Smooth muscle cell (in vitro differentiated cells): ENCODE results near the gene EXD2. TPM values are rescaled to one million over a fixed set of nuclear protein-coding genes. Genes with fewer than 3 reads are reported as not detected.
"Not testable (repeated sequence)": the region's sequence is repeated elsewhere in the genome, so short reads cannot be mapped to it uniquely, and the experiment has no call there.

Experiments used
- DNase-seq: peaks from one replicate; lab custom pipeline; 2025; ENCODE audit not compliant: unreplicated experiment; lab: John Stamatoyannopoulos, UW
- H2AFZ ChIP-seq: fragments of 200-600 bp; sonication (generic); 2 replicates; pipeline ENCODE4 v1.6.0; 2016; ENCODE audit warnings: antibody characterized with exemption, low read depth, mild to moderate bottlenecking
- H3F3A ChIP-seq: fragments of 200-600 bp; sonication (generic); 2 replicates; pipeline ENCODE4 v1.6.0; 2017; ENCODE audit warnings: antibody characterized with exemption, low read depth
- H3K27ac ChIP-seq: fragments of 200-600 bp; sonication (generic); 2 replicates; pipeline ENCODE4 v1.5.1; 2016; ENCODE audit warnings: low read depth, mild to moderate bottlenecking
- H3K27me3 ChIP-seq: fragments of 200-600 bp; sonication (generic); 2 replicates; pipeline ENCODE4 v1.6.1; 2016; ENCODE audit warnings: low read depth, mild to moderate bottlenecking
- H3K36me3 ChIP-seq: fragments of 200-600 bp; sonication (generic); 2 replicates; pipeline ENCODE4 v1.5.1; 2016; ENCODE audit warnings: low read depth
- H3K4me1 ChIP-seq: fragments of 200-600 bp; sonication (generic); 2 replicates; pipeline ENCODE4 v1.5.1; 2016; ENCODE audit warnings: low read depth
- H3K4me2 ChIP-seq: fragments of 200-600 bp; sonication (generic); 2 replicates; pipeline ENCODE4 v1.6.0; 2016; ENCODE audit warnings: mild to moderate bottlenecking
- H3K4me3 ChIP-seq: fragments of 200-600 bp; sonication (generic); 2 replicates; pipeline ENCODE4 v1.5.1; 2016; ENCODE audit warnings: mild to moderate bottlenecking
- H3K79me2 ChIP-seq: fragments of 200-600 bp; sonication (generic); 2 replicates; pipeline ENCODE4 v1.6.0; 2016; ENCODE audit warnings: low read depth, mild to moderate bottlenecking
- H3K9ac ChIP-seq: fragments of 200-600 bp; sonication (generic); 2 replicates; pipeline ENCODE4 v1.6.0; 2016; ENCODE audit warnings: low read depth
- H3K9me3 ChIP-seq: fragments of 200-600 bp; sonication (generic); replicated peaks from 2 replicates; pipeline ENCODE4 v1.5.1; 2016; ENCODE audit warnings: low read depth
- H4K20me1 ChIP-seq: fragments of 200-600 bp; sonication (generic); 2 replicates; pipeline ENCODE4 v1.6.0; 2016; ENCODE audit warnings: low read depth
- WGBS: methylation state at CpG from one replicate; pipeline ENCODE4 v1.1.7; 2016; ENCODE audit warnings: low lambda C conversion rate; 5-methylcytosine and 5-hydroxymethylcytosine counted together
- polyA plus RNA-seq: library from polyadenylated mRNA; unstranded; fragments of >200 nt; fragmentation: Nextera tagmentation; extraction: Ambion mirVana; gene quantifications from 2 replicates; pipeline ENCODE4 v1.2.1, GENCODE V29; 2016
- total RNA-seq: library from RNA; depleted of rRNA; stranded (reverse); fragments of >200 nt; gene quantifications from 2 replicates; pipeline ENCODE4 v1.2.3, GENCODE V29; 2014
- TF ChIP-seq, protein P1 (sequence below): fragments of 200-600 bp; sonication (generic); IDR thresholded peaks from 2 replicates; pipeline ENCODE4 v1.5.1; 2017; ENCODE audit warnings: borderline replicate concordance, mild to moderate bottlenecking, antibody characterized with exemption; ENCODE audit not compliant: insufficient read depth, poor library complexity, severe bottlenecking

The EXD2 gene
- total and polyA plus RNA-seq, 2 experiments from 2014 or later: 12.0 to 12.5 TPM

DNA sequence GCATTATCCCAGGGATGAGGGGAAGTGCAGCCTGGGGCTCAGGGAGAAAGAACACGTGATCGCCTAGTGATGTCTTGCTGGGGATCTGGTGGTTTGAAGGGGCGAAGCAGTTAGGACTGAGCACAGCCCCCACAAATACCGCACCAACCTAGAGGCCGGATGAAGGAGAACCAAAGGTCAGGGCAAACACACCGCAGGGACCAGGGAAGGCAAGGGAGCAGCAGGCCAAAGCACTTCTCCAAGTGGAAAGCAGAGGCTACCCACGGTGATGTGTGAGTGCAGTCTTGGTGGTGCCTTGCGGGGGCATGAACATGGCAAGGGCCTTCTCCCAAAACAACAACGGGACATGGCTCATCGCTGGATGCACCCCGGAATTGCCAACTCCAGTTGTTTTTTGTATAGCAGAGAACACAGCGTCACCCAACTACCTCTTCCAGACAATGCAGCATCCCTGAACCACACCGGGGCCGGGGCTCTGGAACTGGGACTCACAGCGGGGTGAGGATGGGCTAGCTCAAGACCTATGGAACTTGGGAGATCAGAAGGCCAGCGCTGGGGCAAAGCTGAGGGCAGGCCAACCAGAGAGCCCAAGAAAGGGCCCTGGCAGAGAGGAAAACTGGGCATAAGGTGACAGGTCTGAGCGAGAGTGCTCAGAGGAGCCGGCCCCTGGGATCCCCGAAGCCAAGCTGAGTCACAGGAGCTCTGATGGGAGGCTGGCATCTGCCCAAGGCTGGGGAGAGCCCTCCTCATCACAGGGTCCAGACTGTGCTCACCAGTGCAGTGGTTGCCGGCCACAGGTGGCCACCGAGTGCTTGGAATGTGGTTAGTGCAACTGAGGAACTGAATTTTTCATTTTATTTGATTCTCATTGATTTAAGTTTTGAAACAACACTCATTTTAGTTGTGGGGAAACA, 79.8 kb downstream of the EXD2 start:
- Histone ChIP-seq H3F3A (peaks cover 12% of the 10 kb centered on the region), H3K79me2 (no peaks in the 10 kb centered on the region), H3K4me1 (no peaks in the 10 kb centered on the region), H4K20me1 (no peaks in the 10 kb centered on the region), H3K9ac (no peak overlapping the region), H3K4me3 (no peak overlapping the region), H2AFZ (no peak overlapping the region), H3K9me3 (no peaks in the 10 kb centered on the region), H3K27me3 (peaks cover 6% of the 10 kb centered on the region), H3K27ac (no peak overlapping the region), H3K36me3 (no peaks in the 10 kb centered on the region), H3K4me2 (no peak overlapping the region)
- 92% methylated on average over 21 of the region's 21 CpGs for WGBS
- TF ChIP-seq, protein P1, sequence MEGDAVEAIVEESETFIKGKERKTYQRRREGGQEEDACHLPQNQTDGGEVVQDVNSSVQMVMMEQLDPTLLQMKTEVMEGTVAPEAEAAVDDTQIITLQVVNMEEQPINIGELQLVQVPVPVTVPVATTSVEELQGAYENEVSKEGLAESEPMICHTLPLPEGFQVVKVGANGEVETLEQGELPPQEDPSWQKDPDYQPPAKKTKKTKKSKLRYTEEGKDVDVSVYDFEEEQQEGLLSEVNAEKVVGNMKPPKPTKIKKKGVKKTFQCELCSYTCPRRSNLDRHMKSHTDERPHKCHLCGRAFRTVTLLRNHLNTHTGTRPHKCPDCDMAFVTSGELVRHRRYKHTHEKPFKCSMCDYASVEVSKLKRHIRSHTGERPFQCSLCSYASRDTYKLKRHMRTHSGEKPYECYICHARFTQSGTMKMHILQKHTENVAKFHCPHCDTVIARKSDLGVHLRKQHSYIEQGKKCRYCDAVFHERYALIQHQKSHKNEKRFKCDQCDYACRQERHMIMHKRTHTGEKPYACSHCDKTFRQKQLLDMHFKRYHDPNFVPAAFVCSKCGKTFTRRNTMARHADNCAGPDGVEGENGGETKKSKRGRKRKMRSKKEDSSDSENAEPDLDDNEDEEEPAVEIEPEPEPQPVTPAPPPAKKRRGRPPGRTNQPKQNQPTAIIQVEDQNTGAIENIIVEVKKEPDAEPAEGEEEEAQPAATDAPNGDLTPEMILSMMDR: no peak
- DNase-seq: no peak

GRCh38 chr14:69274321-69274720, 83.0 kb downstream of the EXD2 start:
- Histone ChIP-seq H3K9me3 (no peaks in the 10 kb centered on the region), H3K9ac (no peak overlapping the region), H3K4me1 (no peaks in the 10 kb centered on the region), H3K4me3 (no peak overlapping the region), H4K20me1 (no peaks in the 10 kb centered on the region), H3K27me3 (peaks cover 6% of the 10 kb centered on the region), H3K27ac (no peak overlapping the region), H3K79me2 (no peaks in the 10 kb centered on the region), H2AFZ (no peak overlapping the region), H3K4me2 (no peak overlapping the region), H3K36me3 (no peaks in the 10 kb centered on the region), H3F3A (no peaks in the 10 kb centered on the region)
- TF ChIP-seq, protein P1: no peak
- DNase-seq: no peak
- WGBS: 76% methylated on average over 2 of the region's 2 CpGs

DNA sequence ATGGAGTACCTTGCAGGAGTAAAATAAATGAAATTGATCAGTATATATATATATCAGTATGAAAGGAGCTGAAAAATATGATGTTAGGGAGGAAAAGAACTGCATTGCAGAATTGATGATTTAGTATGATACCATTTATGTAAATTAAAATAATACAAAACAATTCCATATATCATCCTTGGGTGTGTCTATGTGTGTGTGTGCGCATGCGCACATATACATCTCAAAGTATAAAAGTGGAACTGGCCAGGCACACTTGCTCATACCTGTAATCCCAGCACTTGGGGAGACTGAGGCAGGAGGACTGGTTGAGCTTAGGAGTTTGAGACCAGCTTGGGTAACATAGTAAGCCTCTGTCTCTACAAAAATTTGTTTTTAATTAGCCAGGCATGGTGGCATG, 84.0 kb downstream of the EXD2 start:
- 99% methylated on average over 2 of the region's 2 CpGs for WGBS
- H3K27ac ChIP-seq: no peak overlapping the region
- H3K9ac ChIP-seq: no peak overlapping the region
- H3F3A ChIP-seq: no peaks in the 10 kb centered on the region
- H3K4me3 ChIP-seq: no peak overlapping the region
- no peaks in the 10 kb centered on the region for H3K4me1 ChIP-seq
- H3K27me3 ChIP-seq: peaks cover 6% of the 10 kb centered on the region
- H4K20me1 ChIP-seq: no peaks in the 10 kb centered on the region
- H3K4me2 ChIP-seq: no peak overlapping the region
- TF ChIP-seq, protein P1: no peak
- no peaks in the 10 kb centered on the region for H3K9me3 ChIP-seq
- DNase-seq: no peak
- H2AFZ ChIP-seq: no peak overlapping the region
- H3K79me2 ChIP-seq: no peaks in the 10 kb centered on the region
- no peaks in the 10 kb centered on the region for H3K36me3 ChIP-seq

GRCh38 chr14:69277356-69277755, 86.1 kb downstream of the EXD2 start:
- H3K79me2 ChIP-seq, H3K4me3 ChIP-seq, DNase-seq, H4K20me1 ChIP-seq, H3K9me3 ChIP-seq, H3F3A ChIP-seq, H3K36me3 ChIP-seq, H2AFZ ChIP-seq, H3K27ac ChIP-seq, H3K4me1 ChIP-seq, H3K9ac ChIP-seq, H3K4me2 ChIP-seq, H3K27me3 ChIP-seq: not testable (repeated sequence)
- WGBS: 96% methylated on average over 3 of the region's 3 CpGs
